Muscle of leg (tissue), 11 donors: ENCODE results near the gene TERC. TPM values are rescaled to one million over a fixed set of nuclear protein-coding genes. Genes with fewer than 3 reads are reported as not detected.

Experiments used
- DNase-seq: peaks from one replicate; pipeline ENCODE4 v3.0.0; 2013
- H3K27ac ChIP-seq: one replicate; pipeline ENCODE4 v1.5.1; 2013; ENCODE audit warnings: mild to moderate bottlenecking, low read length, control low read depth
- H3K27me3 ChIP-seq: one replicate; pipeline ENCODE4 v1.6.1; 2013; ENCODE audit warnings: low read length; ENCODE audit not compliant: control insufficient read depth, insufficient read depth
- H3K36me3 ChIP-seq: one replicate; pipeline ENCODE4 v1.6.1; 2013; ENCODE audit warnings: low read length; ENCODE audit not compliant: control insufficient read depth, insufficient read depth
- H3K4me1 ChIP-seq: one replicate; pipeline ENCODE4 v1.6.1; 2013; ENCODE audit warnings: low read length; ENCODE audit not compliant: control insufficient read depth, insufficient read depth
- H3K4me3 ChIP-seq: one replicate; pipeline ENCODE4 v1.5.1; 2013; ENCODE audit warnings: low read length, control low read depth
- H3K9me3 ChIP-seq: replicated peaks from 2 replicates; pipeline ENCODE4 v1.6.1; 2013; ENCODE audit warnings: low read depth, low read length; ENCODE audit not compliant: control insufficient read depth
- WGBS: methylation state at CpG from one replicate; pipeline ENCODE4 v1.1.5; 2013; ENCODE audit warnings: missing lambda C conversion rate; ENCODE audit not compliant: insufficient coverage; 5-methylcytosine and 5-hydroxymethylcytosine counted together
- polyA plus RNA-seq, 8 donors: library from polyadenylated mRNA; unstranded; fragments of 120-200 nt; gene quantifications; one replicate each; pipeline versions ENCODE4 v1.2.1 to v1.2.3, GENCODE V29; 2013; ENCODE audit warnings: inconsistent platforms in 1 of 8, low replicate concordance in 1 of 8; ENCODE audit not compliant: insufficient read length in 8 of 8, insufficient read depth in 1 of 8
- total RNA-seq: library from RNA; stranded (reverse); fragments of 120-200 nt; gene quantifications from one replicate; pipeline ENCODE4 v1.2.4, GENCODE V29; 2013

The TERC gene
- total and polyA plus RNA-seq, 9 donors, result 0.33 to 23.7 (median 0.37) TPM; not detected in 5

GRCh38 chr3:169790687-169791429 is 26.0 kb upstream of the TERC start:
- Histone ChIP-seq H3K36me3 (peaks cover 16% of the 10 kb centered on the region), H3K4me3 (no peak overlapping the region), H3K27ac (no peak overlapping the region), H3K9me3 (no peaks in the 10 kb centered on the region), H3K27me3 (no peaks in the 10 kb centered on the region), H3K4me1 (no peaks in the 10 kb centered on the region)
- 86% methylated on average over 2 of the region's 4 CpGs for WGBS
- DNase-seq, result no peak

- DNase-seq, result no peak
- H3K4me1 ChIP-seq, result no peaks in the 10 kb centered on the region
- peaks cover 21% of the 10 kb centered on the region for H3K36me3 ChIP-seq
- no peaks in the 10 kb centered on the region for H3K9me3 ChIP-seq
- no peak overlapping the region for H3K4me3 ChIP-seq
- no peak overlapping the region for H3K27ac ChIP-seq
- H3K27me3 ChIP-seq, result no peaks in the 10 kb centered on the region
Measured at GRCh38 chr3:169790219-169790618, 25.4 kb upstream of the TERC start.

- no peak overlapping the region for H3K27ac ChIP-seq
- no CpG with 5 or more reads among the region's 1 CpG for WGBS
- no peak overlapping the region for H3K4me3 ChIP-seq
- no peaks in the 10 kb centered on the region for H3K27me3 ChIP-seq
- peaks cover 19% of the 10 kb centered on the region for H3K36me3 ChIP-seq
- H3K9me3 ChIP-seq, result no peaks in the 10 kb centered on the region
- no peak for DNase-seq
- H3K4me1 ChIP-seq, result no peaks in the 10 kb centered on the region
Measured at GRCh38 chr3:169787791-169788190, 22.9 kb upstream of the TERC start.

GRCh38 chr3:169787120-169787519 is 22.3 kb upstream of the TERC start:
- peaks cover 21% of the 10 kb centered on the region for H3K36me3 ChIP-seq

GRCh38 chr3:169781209-169781855 is 16.5 kb upstream of the TERC start:
- H3K27ac ChIP-seq, result no peak overlapping the region
- DNase-seq, result no peak

More at GRCh38 chr3:169787120-169787519, 22.3 kb upstream of the TERC start:
- no peak overlapping the region for H3K27ac ChIP-seq
- WGBS, result no CpG with 5 or more reads among the region's 4 CpGs
- H3K27me3 ChIP-seq, result no peaks in the 10 kb centered on the region
- no peaks in the 10 kb centered on the region for H3K9me3 ChIP-seq
- no peak overlapping the region for H3K4me3 ChIP-seq
- no peaks in the 10 kb centered on the region for H3K4me1 ChIP-seq
- no peak for DNase-seq

GRCh38 chr3:169780742-169781141 is 15.9 kb upstream of the TERC start:
- 80% methylated on average over 2 of the region's 2 CpGs for WGBS
- peaks cover 38% of the 10 kb centered on the region for H3K36me3 ChIP-seq

More at GRCh38 chr3:169781209-169781855, 16.5 kb upstream of the TERC start:
- no peak overlapping the region for H3K4me3 ChIP-seq
- no peaks in the 10 kb centered on the region for H3K9me3 ChIP-seq
- H3K27me3 ChIP-seq, result no peaks in the 10 kb centered on the region
- H3K36me3 ChIP-seq, result peaks cover 37% of the 10 kb centered on the region
- WGBS, result 85% methylated on average over 4 of the region's 4 CpGs
- no peaks in the 10 kb centered on the region for H3K4me1 ChIP-seq

GRCh38 chr3:169777822-169778221 is 13.0 kb upstream of the TERC start:
- Histone ChIP-seq H3K9me3 (no peaks in the 10 kb centered on the region), H3K36me3 (peaks cover 38% of the 10 kb centered on the region), H3K27me3 (no peaks in the 10 kb centered on the region), H3K27ac (no peak overlapping the region), H3K4me3 (no peak overlapping the region), H3K4me1 (peaks cover 5% of the 10 kb centered on the region)
- WGBS, result 94% methylated on average over 4 of the region's 4 CpGs
- no peak for DNase-seq

More at GRCh38 chr3:169780742-169781141, 15.9 kb upstream of the TERC start:
- Histone ChIP-seq H3K27ac (no peak overlapping the region), H3K27me3 (no peaks in the 10 kb centered on the region), H3K9me3 (no peaks in the 10 kb centered on the region), H3K4me3 (no peak overlapping the region), H3K4me1 (no peaks in the 10 kb centered on the region)
- no peak for DNase-seq

GRCh38 chr3:169774186-169774585 is 9.3 kb upstream of the TERC start:
- Histone ChIP-seq H3K4me1 (peaks cover 5% of the 10 kb centered on the region), H3K36me3 (peaks cover 19% of the 10 kb centered on the region)
- 89% methylated on average over 2 of the region's 5 CpGs for WGBS

GRCh38 chr3:169772897-169773816 is 8.3 kb upstream of the TERC start, which contains the start of gene MYNN:
TSS of gene MYNN (plus strand) at chr3:169773396. CDS start at chr3:169774296, 900 bp downstream.
- WGBS, result 0% methylated on average over 42 of the region's 61 CpGs
- peaks cover 5% of the 10 kb centered on the region for H3K4me1 ChIP-seq
- H3K4me3 ChIP-seq, result peak within 1 kb of the TSS; percentile 96
- peaks cover 14% of the 10 kb centered on the region for H3K36me3 ChIP-seq
- H3K27ac ChIP-seq, result peak within 1 kb of the TSS; percentile 99
- H3K9me3 ChIP-seq, result no peaks in the 10 kb centered on the region
- DNase-seq, result peak; percentile 97
- no peaks in the 10 kb centered on the region for H3K27me3 ChIP-seq

More at GRCh38 chr3:169774186-169774585, 9.3 kb upstream of the TERC start:
- DNase-seq, result no peak
- Histone ChIP-seq H3K9me3 (no peaks in the 10 kb centered on the region), H3K27me3 (no peaks in the 10 kb centered on the region), H3K4me3 (peak overlapping the region; percentile 96), H3K27ac (peak overlapping the region; percentile 99)
